PFSK-1 (cell line): ENCODE measurements around the gene GJB2.

ENCODE experiments used
- POLR2AphosphoS5 ChIP-seq: IDR thresholded peaks from 2 replicates; pipeline ENCODE4 v1.6.1; 2012; ENCODE audit warnings: low read depth, mild to moderate bottlenecking, control low read depth, low read length, moderate library complexity
- SIN3A ChIP-seq: IDR thresholded peaks from 2 replicates; pipeline ENCODE4 v1.6.1; 2012; ENCODE audit warnings: mild to moderate bottlenecking, low read length, moderate library complexity, borderline replicate concordance; ENCODE audit not compliant: insufficient read depth
- TAF1 ChIP-seq: IDR thresholded peaks from 2 replicates; pipeline ENCODE4 v1.6.1; 2012; ENCODE audit warnings: low read length, control low read depth, borderline replicate concordance; ENCODE audit not compliant: insufficient read depth
- TF ChIP-seq, protein P1 (sequence below), 2 experiments: IDR thresholded peaks; 2 replicates each; pipeline versions ENCODE4 v1.6.1 to v1.8.0; 2011 to 2012; ENCODE audit warnings: low read depth in 2 of 2, low read length in 2 of 2, control low read depth in 1 of 2, inconsistent platforms in 1 of 2, mild to moderate bottlenecking in 1 of 2, moderate library complexity in 1 of 2; ENCODE audit not compliant: insufficient read depth in 1 of 2

DNA sequence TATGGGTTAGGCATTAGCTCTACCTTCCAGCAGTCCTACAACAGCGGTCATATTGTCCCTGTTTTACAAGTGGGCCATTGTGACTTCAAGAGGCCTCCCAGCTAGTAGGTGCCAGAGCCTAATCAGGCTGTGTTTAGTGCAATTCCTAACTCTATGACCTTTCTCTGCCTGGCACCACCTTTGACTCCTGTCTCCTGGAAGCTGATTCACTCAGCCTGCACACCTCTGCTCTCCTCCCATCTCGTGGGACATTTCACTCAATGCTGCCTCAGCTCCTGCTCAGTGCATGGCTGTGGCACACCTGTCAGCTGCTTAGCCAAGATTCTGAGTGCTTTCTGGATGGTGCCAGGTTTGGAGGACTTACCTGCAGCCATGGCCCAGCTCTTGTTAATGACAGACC is 48.9 kb upstream of the GJB2 start:
- TF ChIP-seq SIN3A (no peak), POLR2AphosphoS5 (no peak), TAF1 (no peak)
- TF ChIP-seq, protein P1, sequence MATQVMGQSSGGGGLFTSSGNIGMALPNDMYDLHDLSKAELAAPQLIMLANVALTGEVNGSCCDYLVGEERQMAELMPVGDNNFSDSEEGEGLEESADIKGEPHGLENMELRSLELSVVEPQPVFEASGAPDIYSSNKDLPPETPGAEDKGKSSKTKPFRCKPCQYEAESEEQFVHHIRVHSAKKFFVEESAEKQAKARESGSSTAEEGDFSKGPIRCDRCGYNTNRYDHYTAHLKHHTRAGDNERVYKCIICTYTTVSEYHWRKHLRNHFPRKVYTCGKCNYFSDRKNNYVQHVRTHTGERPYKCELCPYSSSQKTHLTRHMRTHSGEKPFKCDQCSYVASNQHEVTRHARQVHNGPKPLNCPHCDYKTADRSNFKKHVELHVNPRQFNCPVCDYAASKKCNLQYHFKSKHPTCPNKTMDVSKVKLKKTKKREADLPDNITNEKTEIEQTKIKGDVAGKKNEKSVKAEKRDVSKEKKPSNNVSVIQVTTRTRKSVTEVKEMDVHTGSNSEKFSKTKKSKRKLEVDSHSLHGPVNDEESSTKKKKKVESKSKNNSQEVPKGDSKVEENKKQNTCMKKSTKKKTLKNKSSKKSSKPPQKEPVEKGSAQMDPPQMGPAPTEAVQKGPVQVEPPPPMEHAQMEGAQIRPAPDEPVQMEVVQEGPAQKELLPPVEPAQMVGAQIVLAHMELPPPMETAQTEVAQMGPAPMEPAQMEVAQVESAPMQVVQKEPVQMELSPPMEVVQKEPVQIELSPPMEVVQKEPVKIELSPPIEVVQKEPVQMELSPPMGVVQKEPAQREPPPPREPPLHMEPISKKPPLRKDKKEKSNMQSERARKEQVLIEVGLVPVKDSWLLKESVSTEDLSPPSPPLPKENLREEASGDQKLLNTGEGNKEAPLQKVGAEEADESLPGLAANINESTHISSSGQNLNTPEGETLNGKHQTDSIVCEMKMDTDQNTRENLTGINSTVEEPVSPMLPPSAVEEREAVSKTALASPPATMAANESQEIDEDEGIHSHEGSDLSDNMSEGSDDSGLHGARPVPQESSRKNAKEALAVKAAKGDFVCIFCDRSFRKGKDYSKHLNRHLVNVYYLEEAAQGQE (IDR thresholded peaks at IDR 0.05; ENCODE audit: insufficient read depth in 1 of 2, low read depth in 2 of 2, low read length in 2 of 2), result no peak
